GM23338 (cell line): Measurements from ENCODE around the gene ZC3H13. TPM values are rescaled to one million over a fixed set of nuclear protein-coding genes. Genes with fewer than 3 reads are reported as not detected.

ENCODE experiments used
- ATAC-seq: fragments of 200-7000 bp; cut with Tn5 transposase; 3 replicates; pipeline ENCODE4 v1.9.1; 2020
- DNase-seq: peaks from one replicate; pipeline ENCODE4 v3.0.0-alpha.2; 2015; ENCODE audit warnings: low spot score
- H2AFZ ChIP-seq: fragments of 200-600 bp; sonication (generic); 2 replicates; pipeline ENCODE4 v1.8.0; 2016; ENCODE audit warnings: antibody characterized with exemption, mild to moderate bottlenecking, moderate library complexity
- H3F3A ChIP-seq: fragments of 200-600 bp; sonication (generic); replicated peaks from 2 replicates; pipeline ENCODE4 v1.8.0; 2017; ENCODE audit warnings: antibody characterized with exemption, mixed run types, low read depth
- H3K27ac ChIP-seq: fragments of 200-600 bp; sonication (generic); 2 replicates; pipeline ENCODE4 v1.6.1; 2016; ENCODE audit warnings: low read depth
- H3K27me3 ChIP-seq: fragments of 200-600 bp; sonication (generic); 2 replicates; pipeline ENCODE4 v1.8.0; 2016; ENCODE audit warnings: mild to moderate bottlenecking, mixed run types, moderate library complexity; ENCODE audit not compliant: insufficient read depth
- H3K36me3 ChIP-seq: fragments of 200-600 bp; sonication (generic); 2 replicates; pipeline ENCODE4 v1.8.0; 2016; ENCODE audit warnings: mild to moderate bottlenecking; ENCODE audit not compliant: insufficient read depth
- H3K4me1 ChIP-seq: fragments of 200-600 bp; sonication (generic); 2 replicates; pipeline ENCODE4 v1.8.0; 2016; ENCODE audit warnings: mild to moderate bottlenecking, moderate library complexity; ENCODE audit not compliant: insufficient read depth
- H3K4me2 ChIP-seq: fragments of 200-600 bp; sonication (generic); 2 replicates; pipeline ENCODE4 v1.7.1; 2017; ENCODE audit warnings: mixed run types
- H3K4me3 ChIP-seq: fragments of 200-600 bp; sonication (generic); 2 replicates; pipeline ENCODE4 v1.6.1; 2016; ENCODE audit warnings: mixed run types
- H3K79me2 ChIP-seq: fragments of 200-600 bp; sonication (generic); replicated peaks from 2 replicates; pipeline ENCODE4 v1.8.0; 2017; ENCODE audit warnings: mild to moderate bottlenecking; ENCODE audit not compliant: insufficient read depth
- H3K9me2 ChIP-seq: fragments of 200-600 bp; sonication (generic); 2 replicates; pipeline ENCODE4 v1.8.0; 2017; ENCODE audit not compliant: insufficient read depth
- H4K20me1 ChIP-seq: fragments of 200-600 bp; sonication (generic); replicated peaks from 2 replicates; pipeline ENCODE4 v1.8.0; 2017; ENCODE audit warnings: mild to moderate bottlenecking; ENCODE audit not compliant: insufficient read depth
- H3K27ac Mint-ChIP-seq: 2 replicates; pipeline ENCODE4 v1.8.0; 2020; ENCODE audit warnings: inconsistent platforms, mild to moderate bottlenecking, moderate library complexity, mixed read lengths
- H3K27me3 Mint-ChIP-seq: 3 replicates; pipeline ENCODE4 v1.8.0; 2022; ENCODE audit warnings: low read depth, mild to moderate bottlenecking, moderate library complexity, mixed read lengths, inconsistent platforms; ENCODE audit not compliant: insufficient read depth, poor library complexity
- H3K36me3 Mint-ChIP-seq: 3 replicates; pipeline ENCODE4 v1.8.0; 2021; ENCODE audit warnings: low read depth, mild to moderate bottlenecking, inconsistent platforms, moderate library complexity, mixed read lengths
- H3K4me1 Mint-ChIP-seq: 3 replicates; pipeline ENCODE4 v1.8.0; 2020; ENCODE audit warnings: mild to moderate bottlenecking, inconsistent platforms, mixed read lengths
- H3K4me3 Mint-ChIP-seq: 3 replicates; pipeline ENCODE4 v1.8.0; 2021; ENCODE audit warnings: moderate library complexity, mild to moderate bottlenecking, inconsistent platforms, mixed read lengths
- H3K9me3 Mint-ChIP-seq: 3 replicates; pipeline ENCODE4 v1.8.0; 2020; ENCODE audit warnings: moderate library complexity, mild to moderate bottlenecking, inconsistent platforms, mixed read lengths
- CREB1 ChIP-seq: fragments of 250-450 bp; sonication (Bioruptor Pico); IDR thresholded peaks from 2 replicates; pipeline ENCODE4 v1.5.0; 2020; ENCODE audit warnings: low read depth, mild to moderate bottlenecking, moderate library complexity
- EZH2 ChIP-seq: fragments of 200-600 bp; sonication (generic); IDR thresholded peaks from one replicate; pipeline ENCODE4 v1.8.0; 2017; ENCODE audit warnings: antibody characterized with exemption, mild to moderate bottlenecking, low read depth; ENCODE audit not compliant: unreplicated experiment
- EZH2phosphoT487 ChIP-seq: fragments of 200-600 bp; sonication (generic); IDR thresholded peaks from one replicate; pipeline ENCODE4 v1.8.1; 2018; ENCODE audit warnings: antibody characterized with exemption; ENCODE audit not compliant: unreplicated experiment
- JUNB ChIP-seq: IDR thresholded peaks from one replicate; pipeline ENCODE4 v1.6.1; 2016; ENCODE audit warnings: antibody characterized with exemption; ENCODE audit not compliant: unreplicated experiment
- NANOG ChIP-seq: IDR thresholded peaks from 2 replicates; pipeline ENCODE4 v1.6.1; 2016; ENCODE audit warnings: antibody characterized with exemption, borderline replicate concordance
- ZNF114 ChIP-seq: fragments of 250-450 bp; sonication (Bioruptor Pico); IDR thresholded peaks from 2 replicates; pipeline ENCODE4 v1.5.0; 2020; ENCODE audit warnings: mild to moderate bottlenecking, moderate library complexity
- ZNF331 ChIP-seq: fragments of 250-450 bp; sonication (Bioruptor Pico); IDR thresholded peaks from 2 replicates; pipeline ENCODE4 v1.5.0; 2020; ENCODE audit warnings: low read depth, mild to moderate bottlenecking, moderate library complexity
- polyA plus RNA-seq: library from polyadenylated mRNA; unstranded; fragments of >200 nt; fragmentation: Nextera tagmentation; extraction: Ambion mirVana; gene quantifications from 2 replicates; pipeline ENCODE4 v1.2.1, GENCODE V29; 2016
- total RNA-seq: library from RNA; depleted of rRNA; stranded (reverse); fragments of >200 nt; shearing (Covaris generic); gene quantifications from 2 replicates; pipeline ENCODE4 v1.2.3, GENCODE V29; 2014
- TF ChIP-seq, protein P1 (sequence below): IDR thresholded peaks from one replicate; pipeline ENCODE4 v1.6.1; 2018; ENCODE audit warnings: antibody characterized with exemption; ENCODE audit not compliant: unreplicated experiment
- TF ChIP-seq, protein P2 (sequence below): IDR thresholded peaks from 2 replicates; pipeline ENCODE4 v1.6.1; 2016; ENCODE audit warnings: antibody characterized with exemption

The ZC3H13 gene
- total and polyA plus RNA-seq, 2 experiments from 2014 or later: 39.6 to 125 TPM

DNA sequence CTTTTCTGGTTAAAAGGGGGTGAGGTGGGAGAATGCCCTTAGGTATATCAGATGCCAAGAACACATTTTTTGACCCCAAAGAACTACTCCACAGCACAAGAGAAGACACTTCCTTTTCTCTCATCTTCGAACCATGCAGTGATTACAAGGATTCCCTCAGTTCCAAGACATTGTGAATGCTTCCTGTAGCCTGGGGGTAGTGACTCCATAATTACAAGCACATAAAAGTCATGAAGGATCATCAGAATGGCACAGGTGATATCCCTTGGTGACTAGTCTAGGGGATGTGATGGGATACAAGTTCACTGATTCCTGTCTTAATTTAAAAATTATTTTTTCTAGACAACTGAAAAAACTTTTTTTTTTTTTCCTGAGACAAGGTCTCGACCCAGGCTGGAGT lies 78.0 kb downstream of the ZC3H13 start (continued):
- TF ChIP-seq, protein P1, sequence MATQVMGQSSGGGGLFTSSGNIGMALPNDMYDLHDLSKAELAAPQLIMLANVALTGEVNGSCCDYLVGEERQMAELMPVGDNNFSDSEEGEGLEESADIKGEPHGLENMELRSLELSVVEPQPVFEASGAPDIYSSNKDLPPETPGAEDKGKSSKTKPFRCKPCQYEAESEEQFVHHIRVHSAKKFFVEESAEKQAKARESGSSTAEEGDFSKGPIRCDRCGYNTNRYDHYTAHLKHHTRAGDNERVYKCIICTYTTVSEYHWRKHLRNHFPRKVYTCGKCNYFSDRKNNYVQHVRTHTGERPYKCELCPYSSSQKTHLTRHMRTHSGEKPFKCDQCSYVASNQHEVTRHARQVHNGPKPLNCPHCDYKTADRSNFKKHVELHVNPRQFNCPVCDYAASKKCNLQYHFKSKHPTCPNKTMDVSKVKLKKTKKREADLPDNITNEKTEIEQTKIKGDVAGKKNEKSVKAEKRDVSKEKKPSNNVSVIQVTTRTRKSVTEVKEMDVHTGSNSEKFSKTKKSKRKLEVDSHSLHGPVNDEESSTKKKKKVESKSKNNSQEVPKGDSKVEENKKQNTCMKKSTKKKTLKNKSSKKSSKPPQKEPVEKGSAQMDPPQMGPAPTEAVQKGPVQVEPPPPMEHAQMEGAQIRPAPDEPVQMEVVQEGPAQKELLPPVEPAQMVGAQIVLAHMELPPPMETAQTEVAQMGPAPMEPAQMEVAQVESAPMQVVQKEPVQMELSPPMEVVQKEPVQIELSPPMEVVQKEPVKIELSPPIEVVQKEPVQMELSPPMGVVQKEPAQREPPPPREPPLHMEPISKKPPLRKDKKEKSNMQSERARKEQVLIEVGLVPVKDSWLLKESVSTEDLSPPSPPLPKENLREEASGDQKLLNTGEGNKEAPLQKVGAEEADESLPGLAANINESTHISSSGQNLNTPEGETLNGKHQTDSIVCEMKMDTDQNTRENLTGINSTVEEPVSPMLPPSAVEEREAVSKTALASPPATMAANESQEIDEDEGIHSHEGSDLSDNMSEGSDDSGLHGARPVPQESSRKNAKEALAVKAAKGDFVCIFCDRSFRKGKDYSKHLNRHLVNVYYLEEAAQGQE: no peak
- TF ChIP-seq EZH2: no peak
- TF ChIP-seq ZNF114 (CRISPR knock-in tag): no peak
- TF ChIP-seq JUNB: no peak
- TF ChIP-seq ZNF331 (CRISPR knock-in tag): no peak
- TF ChIP-seq CREB1 (CRISPR knock-in tag): no peak

DNA sequence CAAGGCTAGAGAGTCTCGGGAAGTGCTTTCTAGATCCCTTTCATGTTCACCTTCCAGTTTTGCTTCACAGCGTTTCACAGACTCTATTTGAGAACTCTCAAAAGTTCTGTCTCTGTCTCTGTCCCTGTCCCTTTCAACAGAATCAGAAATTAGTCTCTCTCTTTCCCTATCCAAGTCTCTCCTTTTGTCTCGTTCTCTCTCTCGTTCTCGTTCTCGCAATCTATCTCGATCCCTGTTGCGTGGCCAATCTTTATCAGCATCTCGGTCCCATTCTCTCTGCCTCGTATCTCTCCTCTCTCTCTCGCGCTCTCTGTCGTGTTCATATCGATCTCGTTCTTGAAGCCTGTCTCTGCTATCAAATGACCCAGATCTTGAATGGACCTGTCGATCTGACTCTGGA lies 85.0 kb downstream of the ZC3H13 start:
- Histone ChIP-seq H2AFZ (no peak overlapping the region), H3K27ac (no peak overlapping the region), H3K27me3 (no peaks in the 10 kb centered on the region), H4K20me1 (peaks cover 3% of the 10 kb centered on the region; the same call in 1 of the 2 replicates), H3K4me3 (no peak overlapping the region), H3K4me2 (no peak overlapping the region), H3K4me1 (no peaks in the 10 kb centered on the region), H3F3A (no peaks in the 10 kb centered on the region), H3K36me3 (peaks cover 64% of the 10 kb centered on the region), H3K9me2 (no peaks in the 10 kb centered on the region), H3K79me2 (no peaks in the 10 kb centered on the region)
- Mint-ChIP-seq H3K9me3 (no peaks in the 10 kb centered on the region), H3K27ac (no peak overlapping the region), H3K4me3 (no peak overlapping the region), H3K36me3 (peaks cover 55% of the 10 kb centered on the region), H3K4me1 (peaks cover 4% of the 10 kb centered on the region; the same call in 2 of the 3 replicates), H3K27me3 (peaks cover 2% of the 10 kb centered on the region)
- ATAC-seq (no peak), DNase-seq (no peak)
- TF ChIP-seq, protein P2, sequence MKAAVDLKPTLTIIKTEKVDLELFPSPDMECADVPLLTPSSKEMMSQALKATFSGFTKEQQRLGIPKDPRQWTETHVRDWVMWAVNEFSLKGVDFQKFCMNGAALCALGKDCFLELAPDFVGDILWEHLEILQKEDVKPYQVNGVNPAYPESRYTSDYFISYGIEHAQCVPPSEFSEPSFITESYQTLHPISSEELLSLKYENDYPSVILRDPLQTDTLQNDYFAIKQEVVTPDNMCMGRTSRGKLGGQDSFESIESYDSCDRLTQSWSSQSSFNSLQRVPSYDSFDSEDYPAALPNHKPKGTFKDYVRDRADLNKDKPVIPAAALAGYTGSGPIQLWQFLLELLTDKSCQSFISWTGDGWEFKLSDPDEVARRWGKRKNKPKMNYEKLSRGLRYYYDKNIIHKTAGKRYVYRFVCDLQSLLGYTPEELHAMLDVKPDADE: no peak
- TF ChIP-seq NANOG: no peak
- TF ChIP-seq EZH2phosphoT487: peak; percentile 37

DNA sequence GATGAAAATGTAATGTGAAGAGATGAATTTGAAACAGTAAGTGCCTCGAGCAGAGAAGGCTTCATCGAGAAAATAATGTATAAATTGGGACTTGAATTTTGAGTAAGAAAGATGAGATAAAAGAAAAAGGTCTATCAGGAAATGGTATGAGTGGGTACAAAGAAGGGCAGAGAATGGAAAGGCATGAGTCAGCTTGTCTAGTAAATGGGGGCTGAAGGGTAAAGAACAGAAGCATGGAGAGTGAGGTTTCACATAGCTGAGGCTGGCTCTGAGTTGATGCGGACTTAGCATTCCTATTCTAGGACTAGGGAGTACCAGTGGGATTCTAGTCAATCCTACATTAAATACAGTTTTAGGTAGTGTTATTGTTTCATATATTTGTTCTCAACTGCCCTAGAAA lies 85.8 kb downstream of the ZC3H13 start:
- Histone ChIP-seq H3K27me3 (no peaks in the 10 kb centered on the region), H3K36me3 (peaks cover 55% of the 10 kb centered on the region), H2AFZ (no peak overlapping the region), H3K4me3 (no peak overlapping the region), H3K9me2 (no peaks in the 10 kb centered on the region), H3F3A (no peaks in the 10 kb centered on the region), H3K79me2 (no peaks in the 10 kb centered on the region), H3K4me1 (no peaks in the 10 kb centered on the region), H3K27ac (no peak overlapping the region), H3K4me2 (no peak overlapping the region), H4K20me1 (peaks cover 3% of the 10 kb centered on the region; the same call in 1 of the 2 replicates)
- DNase-seq (no peak), ATAC-seq (no peak)
- Mint-ChIP-seq H3K4me3 (no peak overlapping the region), H3K9me3 (no peaks in the 10 kb centered on the region), H3K36me3 (peaks cover 46% of the 10 kb centered on the region), H3K27ac (no peak overlapping the region), H3K27me3 (peaks cover 2% of the 10 kb centered on the region), H3K4me1 (peaks cover 2% of the 10 kb centered on the region; the same call in 2 of the 3 replicates)
- no peak for TF ChIP-seq ZNF114 (CRISPR knock-in tag)
- TF ChIP-seq EZH2phosphoT487: no peak
- no peak for TF ChIP-seq JUNB
- TF ChIP-seq, protein P2: no peak
